GM18907 (cell line): ENCODE measurements around the gene GLCCI1.

Source experiments
- ATAC-seq: cut with Tn5 transposase; IDR thresholded peaks from one replicate; pipeline ENCODE4 v1.9.1; 2021; ENCODE audit warnings: mild to moderate bottlenecking, moderate library complexity; ENCODE audit not compliant: unreplicated experiment

GLCCI1 gene

GRCh38 chr7:8126601-8127167, 158.1 kb downstream of the GLCCI1 start:
- ATAC-seq, result no peak

- ATAC-seq, result no peak
Measured at GRCh38 chr7:8128449-8129317, 160.1 kb downstream of the GLCCI1 start.

- ATAC-seq, result no peak
Measured at GRCh38 chr7:8129318-8129659, 160.7 kb downstream of the GLCCI1 start.

DNA sequence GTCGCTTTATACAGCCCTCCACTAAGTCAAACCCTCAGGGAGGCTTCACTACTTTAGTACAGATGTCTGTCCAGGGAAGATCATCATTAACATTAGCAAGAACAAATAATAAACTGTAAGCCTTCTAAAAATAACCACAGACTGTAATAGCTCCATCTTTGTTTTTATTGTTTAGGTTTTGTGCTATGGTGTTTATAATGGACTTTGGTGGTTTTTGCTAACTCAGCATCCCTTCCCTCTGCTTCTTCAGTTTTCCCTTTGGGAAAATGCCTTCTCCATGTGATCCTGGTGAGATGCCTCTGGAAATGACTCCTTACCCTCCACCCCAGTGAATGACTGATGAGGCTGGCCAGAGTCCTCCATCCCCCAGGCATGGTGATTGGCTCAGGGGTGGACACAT, 162.1 kb downstream of the GLCCI1 start:
- no peak for ATAC-seq

GRCh38 chr7:8131694-8132605, 163.4 kb downstream of the GLCCI1 start:
- peak; percentile 51 for ATAC-seq

GRCh38 chr7:8133188-8133848, 164.7 kb downstream of the GLCCI1 start:
- ATAC-seq, result peak; percentile 29

GRCh38 chr7:8134089-8134733, 165.6 kb downstream of the GLCCI1 start:
- peak; percentile 76 for ATAC-seq

- ATAC-seq, result no peak
Measured at GRCh38 chr7:8135417-8135816, 166.8 kb downstream of the GLCCI1 start.

DNA sequence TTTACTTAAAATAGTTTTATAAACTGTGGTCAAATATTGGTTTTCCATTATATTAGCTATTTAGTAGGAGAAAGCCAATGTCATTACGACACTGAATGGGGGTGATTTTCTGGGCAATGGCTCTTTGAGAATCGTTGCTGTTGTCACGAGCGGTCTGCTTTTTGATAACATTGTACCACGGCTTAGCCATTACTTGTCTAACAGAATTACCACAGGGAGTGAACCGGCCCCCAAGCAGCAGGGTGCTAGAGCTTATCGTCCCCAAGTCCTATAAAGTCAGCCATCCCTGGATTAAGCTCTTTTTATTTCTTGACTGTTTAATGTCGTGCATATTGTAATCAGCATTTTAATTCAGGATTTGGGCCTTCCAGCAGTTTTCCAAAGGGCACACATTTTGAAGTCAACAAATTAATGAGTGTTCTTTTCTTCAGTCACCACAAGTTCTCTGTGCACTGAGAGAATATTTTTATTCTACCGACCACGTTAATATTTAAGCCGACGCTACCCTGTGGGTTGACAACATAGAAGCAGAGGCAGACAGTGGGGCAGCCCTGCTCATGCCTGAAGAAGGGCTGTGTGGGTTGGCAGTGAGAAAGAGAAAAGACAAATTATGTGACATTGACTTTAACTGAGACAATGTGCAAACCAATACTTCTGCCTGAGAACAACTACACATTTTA, 167.6 kb downstream of the GLCCI1 start:
- no peak for ATAC-seq
